GM19452 (cell line): Measurements from ENCODE around the gene PRKCI.
A peak's percentile ranks its signal among the peaks of the same experiment; 100 is the strongest.
"Not testable (repeated sequence)": the region's sequence is repeated elsewhere in the genome, so short reads cannot be mapped to it uniquely, and the experiment has no call there.

ENCODE experiments used
- ATAC-seq: cut with Tn5 transposase; IDR thresholded peaks from one replicate; pipeline ENCODE4 v1.9.1; 2021; ENCODE audit not compliant: unreplicated experiment

Gene PRKCI

GRCh38 chr3:170221924-170222646, at the start of gene PRKCI:
PRKCI (plus strand) TSS chr3:170222424; CDS start chr3:170222670, 246 bp downstream.
- peak; percentile 94 for ATAC-seq

DNA sequence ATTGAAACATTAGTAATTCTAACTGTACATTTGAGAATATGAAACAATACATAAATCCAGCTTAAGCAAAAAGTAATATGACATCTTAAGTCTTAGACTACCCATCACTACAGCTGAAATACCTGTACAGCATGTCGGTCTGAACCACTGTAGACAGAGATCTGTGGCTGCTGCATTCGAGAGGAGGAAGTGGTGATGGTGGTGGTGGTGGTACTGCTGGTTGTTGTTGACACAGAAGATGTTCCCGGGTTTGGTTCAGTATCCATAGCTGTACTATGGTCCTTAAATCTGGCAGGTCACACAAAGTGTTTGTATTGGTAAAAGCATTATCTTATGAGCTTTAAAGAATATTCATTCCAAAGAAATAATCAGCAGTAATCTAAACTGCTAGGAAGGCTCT, 43.6 kb upstream of the PRKCI start:
- peak; percentile 25 for ATAC-seq

DNA sequence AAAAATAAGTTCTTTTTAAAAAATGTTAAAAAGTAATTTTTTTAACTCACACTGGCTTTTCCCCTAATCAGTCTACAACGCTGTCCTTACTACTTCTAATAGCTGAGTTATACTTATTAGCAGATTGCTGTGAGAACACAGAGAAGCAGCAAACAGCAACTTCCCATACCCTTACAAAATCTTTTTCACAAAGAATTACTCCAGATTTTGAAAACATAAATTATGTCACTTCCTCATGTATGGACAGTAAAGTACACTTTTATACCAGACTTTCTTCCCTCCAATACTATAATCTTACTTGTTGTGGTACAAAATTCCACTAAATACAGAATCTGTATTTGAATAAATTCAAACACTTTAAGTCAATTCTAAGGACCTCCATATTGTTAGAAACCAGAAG, 42.8 kb upstream of the PRKCI start:
- no peak for ATAC-seq

DNA sequence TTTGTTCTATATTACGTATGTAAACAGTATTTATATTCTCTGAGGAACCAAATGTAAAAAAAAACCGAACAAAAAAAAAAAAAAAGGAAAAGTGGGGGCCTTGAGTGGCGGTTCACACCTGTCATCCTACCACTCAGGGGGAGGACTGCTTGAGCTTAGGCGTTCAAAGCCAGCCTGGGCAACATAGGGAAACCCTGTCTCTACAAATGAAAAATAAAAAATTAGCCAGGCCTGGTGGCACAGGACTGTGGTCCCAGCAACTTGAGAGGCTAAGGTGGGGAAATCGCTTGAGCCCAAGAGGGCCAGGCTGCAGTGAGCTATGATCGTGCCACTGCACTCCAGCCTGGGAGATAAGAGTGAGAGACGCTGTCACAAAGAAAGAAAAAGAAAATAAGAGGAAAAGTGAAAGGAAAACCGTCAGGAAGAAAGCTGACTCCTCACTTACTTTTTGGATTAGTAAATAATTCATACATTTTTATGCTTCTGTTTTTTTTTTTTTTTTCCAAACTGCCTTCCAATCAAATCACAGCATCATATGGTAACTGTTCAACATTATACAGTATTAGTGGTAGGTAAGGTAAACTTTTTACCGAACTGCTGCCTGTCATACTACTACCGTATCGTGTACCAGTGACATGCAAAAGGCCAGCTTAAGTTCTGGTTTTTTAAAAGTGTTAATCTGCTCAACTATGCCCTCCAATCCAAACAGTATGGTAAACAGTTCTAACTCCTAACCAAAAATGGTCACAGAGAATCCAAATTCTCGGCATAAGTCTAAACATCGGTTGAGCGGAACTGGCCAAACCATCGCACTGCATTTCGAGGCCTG, 41.9 kb upstream of the PRKCI start:
- ATAC-seq = peak; percentile 18

DNA sequence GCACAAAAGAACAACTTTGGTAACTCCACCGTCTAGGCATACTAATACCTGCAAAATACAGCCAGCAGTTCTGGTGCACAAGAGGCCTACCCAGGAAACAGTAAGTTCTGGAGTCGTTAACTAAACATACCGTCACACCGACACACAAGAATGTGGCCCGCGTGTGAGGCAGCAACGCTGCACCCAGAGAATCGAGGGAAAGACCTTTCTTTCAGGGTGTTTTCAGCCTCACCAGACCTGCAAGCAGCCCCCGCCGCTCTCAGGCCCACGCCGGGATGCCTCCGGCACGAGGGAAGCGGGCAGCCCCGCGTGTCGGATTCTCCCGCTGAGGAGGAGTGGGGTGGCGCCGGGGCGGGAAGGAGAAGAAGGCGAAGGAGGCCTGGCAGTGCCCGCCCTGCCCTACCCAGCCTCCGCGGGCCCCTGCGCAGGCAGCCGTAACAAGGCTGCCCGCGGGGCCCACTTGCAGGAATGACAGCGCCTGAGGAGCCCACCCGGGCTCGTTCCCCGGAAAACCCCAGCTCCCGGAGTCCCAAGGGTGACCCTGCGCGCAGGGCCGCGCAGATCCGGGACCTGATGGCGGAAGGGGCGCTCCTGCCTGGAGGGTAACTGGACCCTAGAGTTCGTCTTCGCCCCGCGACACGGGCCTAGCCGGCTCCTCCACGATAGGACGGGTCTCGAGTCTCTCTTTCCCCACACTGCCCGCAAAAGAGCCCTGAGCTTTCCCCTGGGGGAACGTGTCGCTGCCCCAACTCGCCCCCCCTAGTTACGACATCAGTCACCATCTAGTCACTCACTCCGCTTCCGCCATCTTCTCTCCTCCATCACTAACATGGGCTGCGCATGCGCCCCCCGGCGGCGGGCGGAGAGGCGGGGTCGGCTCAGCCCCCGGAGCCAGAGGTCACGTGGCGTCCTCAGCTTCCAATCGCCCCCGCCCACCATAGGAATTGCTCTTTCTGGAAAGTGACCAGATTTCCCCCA, 41.0 kb upstream of the PRKCI start, which contains the start of gene PHC3:
Gene PHC3 (minus strand): TSS at position 826 of the 978 bp plus-strand sequence. CDS start 18 bp downstream, at position 808.
- ATAC-seq = peak; percentile 72

DNA sequence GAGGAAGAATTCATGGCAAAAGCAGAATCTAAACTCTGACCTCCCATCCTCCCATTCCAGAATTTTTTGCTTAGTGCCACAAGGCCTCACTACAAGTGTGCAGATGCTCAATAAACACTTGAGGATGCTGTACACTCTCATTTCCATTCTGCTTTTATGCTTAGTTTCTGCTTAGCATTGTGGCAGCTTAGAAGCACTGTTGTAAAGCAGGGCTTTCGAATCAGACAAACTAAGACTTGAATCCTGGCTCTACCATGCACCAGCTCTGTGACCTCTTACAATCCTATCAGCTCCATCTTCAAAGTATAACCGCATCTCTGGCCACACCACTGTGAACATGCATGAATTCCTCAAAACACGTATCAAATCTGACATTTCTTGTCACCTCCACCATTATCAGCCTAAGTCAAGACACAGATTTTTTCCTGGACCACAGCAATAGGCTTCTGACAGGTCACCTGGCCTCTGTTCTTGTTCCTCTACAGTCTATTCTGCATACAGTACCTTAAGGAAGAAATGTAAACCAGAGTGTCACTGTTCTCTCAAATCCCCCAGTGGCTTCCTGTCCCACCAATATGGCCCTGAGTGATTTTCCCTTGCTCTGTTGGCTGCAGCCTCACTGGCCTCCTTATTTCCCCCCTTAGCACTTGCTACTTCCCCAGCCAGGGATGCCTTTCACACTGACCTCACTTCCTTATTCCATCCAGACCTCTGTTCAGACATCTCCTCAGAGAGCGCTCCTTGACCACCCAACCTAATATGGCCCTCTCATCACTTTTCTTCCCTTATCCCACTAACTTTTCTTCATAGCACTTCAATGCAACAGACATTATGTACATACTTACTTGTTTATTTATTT, 32.6 kb upstream of the PRKCI start:
- ATAC-seq = peak; percentile 22

DNA sequence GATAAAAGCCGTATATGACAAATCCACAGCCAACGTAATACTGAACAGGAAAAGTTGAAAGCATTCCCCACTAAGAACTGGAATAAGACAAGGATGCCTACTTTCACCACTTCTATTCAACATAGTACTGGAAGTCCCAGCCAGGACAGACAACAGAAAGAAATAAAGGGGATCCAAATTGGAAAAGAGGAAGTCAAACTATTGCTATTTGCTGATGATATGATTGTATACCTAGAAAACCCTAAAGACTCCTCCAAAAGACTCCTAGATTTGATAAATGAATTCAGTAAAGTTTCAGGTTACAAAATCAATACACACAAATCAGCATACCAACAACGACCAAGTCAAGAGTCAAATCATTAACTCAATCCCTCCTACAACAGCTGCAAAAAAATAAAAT, 26.5 kb upstream of the PRKCI start:
- ATAC-seq = not testable (repeated sequence)

- ATAC-seq = no peak
Measured at GRCh38 chr3:170196833-170197232, 25.4 kb upstream of the PRKCI start.

GRCh38 chr3:170200987-170201386, 21.2 kb upstream of the PRKCI start:
- ATAC-seq = no peak

DNA sequence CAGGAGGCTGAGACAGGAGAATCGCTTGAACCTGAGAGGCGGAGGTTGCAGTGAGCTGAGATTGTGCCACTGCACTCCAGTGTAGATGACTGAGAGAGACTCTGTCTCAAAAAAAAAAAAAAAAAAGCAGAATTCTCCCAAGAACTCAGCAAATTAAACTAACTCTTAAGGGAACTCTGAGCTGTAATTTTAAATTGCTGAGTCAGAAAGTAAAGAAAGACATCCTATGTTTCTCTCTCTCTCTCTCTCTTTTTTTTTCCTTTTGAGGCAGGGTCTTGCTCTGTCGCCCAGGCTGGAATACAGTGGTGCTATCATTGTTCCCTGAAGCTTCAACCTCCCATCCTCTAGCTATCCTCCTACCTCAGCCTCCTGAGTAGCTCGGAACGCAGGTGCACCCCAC, 20.7 kb upstream of the PRKCI start:
- ATAC-seq = no peak

DNA sequence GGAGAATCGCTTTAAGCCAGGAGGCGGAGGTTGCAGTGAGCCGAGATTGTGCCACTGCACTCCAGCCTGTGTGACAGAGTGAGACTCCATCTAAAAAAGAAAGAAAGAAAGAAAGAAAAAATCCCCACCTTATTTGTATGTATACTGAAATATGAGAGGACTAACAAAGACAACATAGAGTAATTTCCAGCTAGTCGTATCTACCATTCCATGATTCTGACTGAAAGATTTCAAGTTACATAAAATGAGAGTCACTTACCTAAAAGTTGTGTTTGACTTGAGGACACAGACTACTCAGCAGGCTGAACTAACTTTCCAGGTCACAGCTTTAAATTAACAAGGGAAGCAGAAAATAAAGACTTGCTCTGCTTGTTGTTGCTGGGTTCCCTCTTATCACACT, 18.8 kb upstream of the PRKCI start:
- no peak for ATAC-seq

DNA sequence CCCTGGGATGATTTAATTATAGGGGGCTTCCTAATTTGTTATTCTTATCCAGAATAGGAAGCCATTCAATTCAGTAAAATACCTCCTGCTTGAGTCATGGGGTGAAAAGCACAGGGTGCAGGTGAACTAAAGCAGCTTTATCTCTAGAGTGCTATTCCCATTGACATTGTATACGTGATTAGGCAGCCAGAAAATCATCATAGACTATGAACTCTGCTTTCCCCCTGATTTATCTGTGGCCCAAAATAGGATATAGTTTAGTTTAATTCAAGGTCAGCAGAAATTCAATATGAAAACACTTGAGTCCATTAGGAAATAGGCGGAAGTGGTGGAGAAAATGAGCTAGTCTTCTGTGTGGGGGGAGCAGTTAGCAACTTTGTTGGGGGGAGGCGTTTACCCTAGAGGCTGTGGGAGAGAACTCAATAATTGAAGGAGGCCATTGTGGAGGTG, 18.2 kb upstream of the PRKCI start:
- ATAC-seq = no peak

DNA sequence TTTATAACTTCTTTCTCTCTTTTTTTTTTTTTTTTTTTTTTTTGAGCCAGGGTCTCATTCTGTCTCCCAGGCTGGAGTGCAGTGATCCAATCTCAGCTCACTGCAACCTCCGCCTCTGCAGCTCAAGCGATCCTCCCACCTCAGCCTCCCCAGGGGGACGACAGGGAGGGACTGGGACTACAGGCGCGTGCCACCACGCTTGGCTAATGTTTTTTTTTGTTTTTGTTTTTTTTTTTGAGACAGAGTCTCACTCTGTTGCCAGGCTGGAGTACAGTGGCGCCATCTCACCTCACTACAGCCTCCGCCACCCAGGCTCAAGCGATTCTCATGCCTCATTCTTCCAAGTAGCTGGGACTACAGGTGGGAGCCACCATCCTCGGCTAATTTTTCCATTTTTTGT, 17.7 kb upstream of the PRKCI start:
- no peak for ATAC-seq

DNA sequence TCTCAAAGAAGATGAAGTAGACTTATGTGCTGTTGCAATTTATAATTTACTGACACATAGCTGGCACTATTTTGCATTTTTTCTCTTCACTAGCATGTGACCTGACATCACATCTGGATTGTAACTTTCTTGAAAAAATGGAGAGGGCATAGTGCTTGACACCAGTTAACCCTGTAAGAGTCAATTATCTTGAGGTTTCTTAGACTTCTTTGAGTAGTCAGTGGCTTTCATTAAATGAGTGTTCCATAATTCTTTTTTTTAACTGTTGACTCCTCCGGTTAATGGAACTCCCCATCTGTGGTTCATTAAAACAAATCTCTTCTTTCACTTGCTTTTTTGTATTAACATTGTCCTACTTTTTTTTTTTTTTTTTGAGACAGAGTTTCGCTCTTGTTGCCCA, 16.9 kb upstream of the PRKCI start:
- no peak for ATAC-seq

DNA sequence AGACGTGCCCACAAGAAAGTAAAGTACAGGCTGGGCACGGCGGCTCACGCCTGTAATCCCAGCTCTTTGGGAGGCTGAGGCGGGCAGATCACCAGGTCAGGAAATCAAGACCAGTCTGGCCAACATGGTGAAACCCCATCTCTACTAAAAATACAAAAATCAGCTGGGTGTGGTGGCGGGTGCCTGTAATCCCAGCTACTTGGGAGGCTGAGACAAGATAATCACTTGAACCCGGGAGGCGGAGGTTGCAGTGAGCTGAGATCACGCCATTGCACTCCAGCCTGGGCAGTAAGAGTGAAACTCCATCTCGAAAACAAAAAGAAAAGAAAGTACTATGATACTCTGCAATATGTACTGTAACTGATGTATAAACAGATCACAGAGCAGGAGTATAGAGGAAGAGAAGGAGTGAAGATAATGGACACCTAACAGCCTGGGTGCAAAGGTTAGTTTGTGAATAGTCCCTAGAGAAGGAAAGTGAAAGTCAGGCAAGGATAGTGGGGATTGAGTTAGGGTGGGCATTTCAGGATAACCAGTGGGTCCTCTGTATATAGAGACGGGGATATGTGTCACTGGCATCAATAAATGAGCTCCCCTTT, 16.0 kb upstream of the PRKCI start:
- not testable (repeated sequence) for ATAC-seq

DNA sequence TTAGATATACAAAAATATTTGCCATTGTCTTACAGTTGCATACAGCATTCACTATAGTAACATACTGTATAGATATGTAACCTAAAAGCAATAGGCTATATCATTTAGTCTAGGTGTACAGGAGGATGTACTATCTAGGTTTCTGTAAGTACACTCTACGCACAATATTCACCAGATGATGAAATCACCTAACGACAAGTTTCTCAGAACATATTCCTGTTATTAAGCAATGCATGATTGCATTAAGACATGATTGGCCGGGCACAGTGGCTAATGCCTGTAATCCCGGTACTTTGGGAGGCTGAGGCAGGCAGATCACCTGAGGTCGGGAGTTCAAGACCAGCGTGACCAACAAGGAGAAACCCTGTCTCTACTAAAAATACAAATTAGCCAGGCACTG, 14.5 kb upstream of the PRKCI start:
- no peak for ATAC-seq

- ATAC-seq = no peak
Measured at GRCh38 chr3:170211668-170212067, 10.6 kb upstream of the PRKCI start.

DNA sequence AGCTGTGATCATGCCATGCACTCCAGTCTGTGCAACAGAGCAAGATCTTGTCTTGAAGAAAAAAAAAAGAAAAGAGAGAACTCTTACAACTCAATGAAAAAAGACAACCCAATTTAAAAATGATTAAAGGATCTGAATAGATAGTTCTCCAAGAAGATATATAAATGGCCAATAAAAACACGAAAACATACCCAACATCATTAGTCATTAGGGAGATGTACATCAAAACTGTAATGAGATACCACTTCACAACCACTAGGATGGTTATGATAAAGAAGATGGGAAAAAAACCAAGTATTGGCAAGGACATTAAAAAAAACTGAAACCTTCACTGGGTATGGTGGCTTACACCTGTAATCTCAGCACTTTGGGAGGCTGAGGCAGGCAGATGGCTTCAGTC, 2.4 kb upstream of the PRKCI start:
- no peak for ATAC-seq

DNA sequence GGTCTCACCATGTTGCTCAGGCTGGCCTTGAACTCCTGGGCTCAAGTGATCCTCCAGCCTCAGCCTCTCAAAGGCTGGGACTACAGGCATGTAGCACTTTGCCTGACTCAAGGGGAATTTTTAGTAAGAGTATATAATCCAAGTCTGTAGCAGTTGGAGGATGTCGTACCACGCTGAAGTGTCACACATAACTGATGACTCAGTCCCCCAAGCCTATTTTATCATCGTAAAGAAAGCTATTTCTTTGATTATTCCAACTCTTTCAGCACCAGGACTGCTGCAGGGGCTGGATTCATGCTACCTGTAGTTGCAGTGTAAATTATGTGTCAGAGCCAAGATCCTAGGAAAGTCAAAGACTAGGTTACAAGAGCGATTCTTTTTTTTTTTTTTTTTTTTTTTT, 1.4 kb upstream of the PRKCI start:
- no peak for ATAC-seq
